ENCODE data around the gene CARS2. TPM values are rescaled to one million over a fixed set of nuclear protein-coding genes. Genes with fewer than 3 reads are reported as not detected.

Gene CARS2
- total RNA-seq, 1 experiment from 2014 or later, result 52.9 TPM

DNA sequence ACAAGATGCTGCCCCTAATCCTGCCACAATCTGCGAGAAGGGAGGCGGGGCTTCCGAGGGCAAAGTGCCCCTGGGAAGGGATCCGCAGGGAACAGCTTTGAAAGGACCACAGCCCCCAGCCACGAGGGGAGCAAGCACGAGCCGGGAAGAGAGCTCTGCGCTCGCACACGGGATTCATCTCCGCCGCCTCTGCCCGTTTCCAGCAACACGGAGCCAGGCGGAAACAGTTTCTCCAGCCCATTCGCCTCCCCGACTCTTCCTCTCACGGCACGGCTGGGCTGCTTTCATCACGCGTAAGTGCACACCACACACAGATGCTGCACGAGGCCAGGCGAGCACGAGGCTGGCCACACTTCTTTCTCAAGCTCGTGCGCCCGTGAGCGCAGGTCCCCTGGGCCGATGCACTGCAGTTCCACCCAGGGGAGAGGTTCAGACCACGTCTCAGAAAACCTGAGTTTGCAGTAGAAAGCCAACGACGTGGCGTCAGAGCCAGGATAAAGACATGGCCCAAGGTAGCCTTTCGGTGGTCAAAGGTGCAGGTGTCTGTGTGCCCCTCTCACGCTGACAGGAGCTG lies 57.0 kb downstream of the CARS2 start:
- no peak for ATAC-seq
- H3K4me1 ChIP-seq (ENCODE audit: control insufficient read depth in 1 of 2, insufficient read depth in 2 of 2, low read length in 2 of 2), result no peaks in the 10 kb centered on the region
- CTCF ChIA-PET, result no interaction called here

More for the DNA sequence above, 57.0 kb downstream of the CARS2 start:
- ChIA-PET POLR2A (no interaction called here), RAD21 (ENCODE audit: low non-redundant PET in 1 of 2, low total read pairs in 2 of 2, uncharacterized antibody in 2 of 2, unreplicated experiment in 2 of 2) (no interaction called here)
- Histone ChIP-seq H2AFZ (ENCODE audit: low read depth, low read length, poor library complexity, severe bottlenecking) (no peak overlapping the region), H3K27me3 (ENCODE audit: insufficient read depth, low read length) (no peaks in the 10 kb centered on the region), H3K9me2 (ENCODE audit: insufficient read depth) (no peaks in the 10 kb centered on the region), H3K9me3 (ENCODE audit: control insufficient read depth in 1 of 2, insufficient read depth in 1 of 2, low read depth in 1 of 2, low read length in 2 of 2) (no peaks in the 10 kb centered on the region), H3K36me3 (ENCODE audit: control insufficient read depth in 1 of 2, insufficient read depth in 2 of 2, low read length in 2 of 2) (peaks cover 0 to 8% of the 10 kb centered on the region in 2 experiments; a peak in 2 of 4 replicates), H3K27ac (ENCODE audit: low read depth, low read length) (no peak overlapping the region), H3K4me3 (replicated peaks in 1 of 2; ENCODE audit: low read depth in 1 of 2, low read length in 2 of 2) (no peak overlapping the region), H4K20me1 (ENCODE audit: insufficient read depth) (no peaks in the 10 kb centered on the region), H3K79me2 (ENCODE audit: insufficient read depth, low read length) (no peaks in the 10 kb centered on the region), H3K9ac (ENCODE audit: low read length) (no peak overlapping the region), H3K4me2 (ENCODE audit: low read length) (no peak overlapping the region)
- intact Hi-C loops (cut with micrococcal nuclease), result no loop called here
- DNase-seq (ENCODE audit: low read depth, low spot score), result no peak
- TF ChIP-seq SRF (IDR thresholded peaks at IDR 0.05; ENCODE audit: low read depth), result no peak
- TF ChIP-seq, protein P1, sequence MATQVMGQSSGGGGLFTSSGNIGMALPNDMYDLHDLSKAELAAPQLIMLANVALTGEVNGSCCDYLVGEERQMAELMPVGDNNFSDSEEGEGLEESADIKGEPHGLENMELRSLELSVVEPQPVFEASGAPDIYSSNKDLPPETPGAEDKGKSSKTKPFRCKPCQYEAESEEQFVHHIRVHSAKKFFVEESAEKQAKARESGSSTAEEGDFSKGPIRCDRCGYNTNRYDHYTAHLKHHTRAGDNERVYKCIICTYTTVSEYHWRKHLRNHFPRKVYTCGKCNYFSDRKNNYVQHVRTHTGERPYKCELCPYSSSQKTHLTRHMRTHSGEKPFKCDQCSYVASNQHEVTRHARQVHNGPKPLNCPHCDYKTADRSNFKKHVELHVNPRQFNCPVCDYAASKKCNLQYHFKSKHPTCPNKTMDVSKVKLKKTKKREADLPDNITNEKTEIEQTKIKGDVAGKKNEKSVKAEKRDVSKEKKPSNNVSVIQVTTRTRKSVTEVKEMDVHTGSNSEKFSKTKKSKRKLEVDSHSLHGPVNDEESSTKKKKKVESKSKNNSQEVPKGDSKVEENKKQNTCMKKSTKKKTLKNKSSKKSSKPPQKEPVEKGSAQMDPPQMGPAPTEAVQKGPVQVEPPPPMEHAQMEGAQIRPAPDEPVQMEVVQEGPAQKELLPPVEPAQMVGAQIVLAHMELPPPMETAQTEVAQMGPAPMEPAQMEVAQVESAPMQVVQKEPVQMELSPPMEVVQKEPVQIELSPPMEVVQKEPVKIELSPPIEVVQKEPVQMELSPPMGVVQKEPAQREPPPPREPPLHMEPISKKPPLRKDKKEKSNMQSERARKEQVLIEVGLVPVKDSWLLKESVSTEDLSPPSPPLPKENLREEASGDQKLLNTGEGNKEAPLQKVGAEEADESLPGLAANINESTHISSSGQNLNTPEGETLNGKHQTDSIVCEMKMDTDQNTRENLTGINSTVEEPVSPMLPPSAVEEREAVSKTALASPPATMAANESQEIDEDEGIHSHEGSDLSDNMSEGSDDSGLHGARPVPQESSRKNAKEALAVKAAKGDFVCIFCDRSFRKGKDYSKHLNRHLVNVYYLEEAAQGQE (IDR thresholded peaks at IDR 0.05; ENCODE audit: low read depth), result no peak
- TF ChIP-seq POLR2A (IDR thresholded peaks at IDR 0.05; ENCODE audit: borderline replicate concordance, extremely low read depth, insufficient read depth, insufficient read length), result no peak
- no peak for TF ChIP-seq SIN3A (IDR thresholded peaks at IDR 0.05; ENCODE audit: low read depth)
- no peak for TF ChIP-seq POLR2AphosphoS5 (IDR thresholded peaks at IDR 0.05; ENCODE audit: low read depth, low read length)
- TF ChIP-seq, protein P2, sequence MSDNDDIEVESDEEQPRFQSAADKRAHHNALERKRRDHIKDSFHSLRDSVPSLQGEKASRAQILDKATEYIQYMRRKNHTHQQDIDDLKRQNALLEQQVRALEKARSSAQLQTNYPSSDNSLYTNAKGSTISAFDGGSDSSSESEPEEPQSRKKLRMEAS (IDR thresholded peaks at IDR 0.05), result no peak
- TF ChIP-seq JUND (IDR thresholded peaks at IDR 0.05), result no peak
- no peak for TF ChIP-seq EGR1 (IDR thresholded peaks at IDR 0.05; ENCODE audit: low read depth)
- no peak for TF ChIP-seq YY1 (IDR thresholded peaks at IDR 0.05; ENCODE audit: extremely low read depth, insufficient replicate concordance, low read depth, low read length)
- TF ChIP-seq, protein P3, sequence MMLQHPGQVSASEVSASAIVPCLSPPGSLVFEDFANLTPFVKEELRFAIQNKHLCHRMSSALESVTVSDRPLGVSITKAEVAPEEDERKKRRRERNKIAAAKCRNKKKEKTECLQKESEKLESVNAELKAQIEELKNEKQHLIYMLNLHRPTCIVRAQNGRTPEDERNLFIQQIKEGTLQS (IDR thresholded peaks at IDR 0.05), result no peak
- TF ChIP-seq ZFX (IDR thresholded peaks at IDR 0.05), result no peak
- TF ChIP-seq ELF1 (IDR thresholded peaks at IDR 0.05; ENCODE audit: borderline replicate concordance, low read depth), result no peak
- TF ChIP-seq ZNF274 (IDR thresholded peaks at IDR 0.05; ENCODE audit: low read depth, low read length), result no peak
- no peak for TF ChIP-seq SP1 (IDR thresholded peaks at IDR 0.05; ENCODE audit: low read depth)
- TF ChIP-seq, protein P4, sequence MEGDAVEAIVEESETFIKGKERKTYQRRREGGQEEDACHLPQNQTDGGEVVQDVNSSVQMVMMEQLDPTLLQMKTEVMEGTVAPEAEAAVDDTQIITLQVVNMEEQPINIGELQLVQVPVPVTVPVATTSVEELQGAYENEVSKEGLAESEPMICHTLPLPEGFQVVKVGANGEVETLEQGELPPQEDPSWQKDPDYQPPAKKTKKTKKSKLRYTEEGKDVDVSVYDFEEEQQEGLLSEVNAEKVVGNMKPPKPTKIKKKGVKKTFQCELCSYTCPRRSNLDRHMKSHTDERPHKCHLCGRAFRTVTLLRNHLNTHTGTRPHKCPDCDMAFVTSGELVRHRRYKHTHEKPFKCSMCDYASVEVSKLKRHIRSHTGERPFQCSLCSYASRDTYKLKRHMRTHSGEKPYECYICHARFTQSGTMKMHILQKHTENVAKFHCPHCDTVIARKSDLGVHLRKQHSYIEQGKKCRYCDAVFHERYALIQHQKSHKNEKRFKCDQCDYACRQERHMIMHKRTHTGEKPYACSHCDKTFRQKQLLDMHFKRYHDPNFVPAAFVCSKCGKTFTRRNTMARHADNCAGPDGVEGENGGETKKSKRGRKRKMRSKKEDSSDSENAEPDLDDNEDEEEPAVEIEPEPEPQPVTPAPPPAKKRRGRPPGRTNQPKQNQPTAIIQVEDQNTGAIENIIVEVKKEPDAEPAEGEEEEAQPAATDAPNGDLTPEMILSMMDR (IDR thresholded peaks at IDR 0.05 in 2 of 3, conservative IDR thresholded peaks at IDR 0.05 in 1 of 3; ENCODE audit: borderline replicate concordance in 1 of 3, insufficient read depth in 1 of 3, low read depth in 2 of 3, low read length in 2 of 3), result no peak
- no TSS peak for BruUV-seq (replicated peaks)

All from HCT116 (cell line).